22Rv1 (cell line): Measurements from ENCODE around the gene RB1.

Experiments used
- H3K27ac ChIP-seq: fragments of 450-650 bp; 2 replicates; pipeline ENCODE4 v1.5.1; 2017
- CTCF ChIP-seq: fragments of 450-650 bp; IDR thresholded peaks from 2 replicates; pipeline ENCODE4 v1.5.1; 2017; ENCODE audit warnings: mild to moderate bottlenecking
- ZFX ChIP-seq: fragments of 450-650 bp; IDR thresholded peaks from 2 replicates; pipeline ENCODE4 v1.6.1; 2017; ENCODE audit warnings: antibody characterized with exemption, borderline replicate concordance

The RB1 gene

DNA sequence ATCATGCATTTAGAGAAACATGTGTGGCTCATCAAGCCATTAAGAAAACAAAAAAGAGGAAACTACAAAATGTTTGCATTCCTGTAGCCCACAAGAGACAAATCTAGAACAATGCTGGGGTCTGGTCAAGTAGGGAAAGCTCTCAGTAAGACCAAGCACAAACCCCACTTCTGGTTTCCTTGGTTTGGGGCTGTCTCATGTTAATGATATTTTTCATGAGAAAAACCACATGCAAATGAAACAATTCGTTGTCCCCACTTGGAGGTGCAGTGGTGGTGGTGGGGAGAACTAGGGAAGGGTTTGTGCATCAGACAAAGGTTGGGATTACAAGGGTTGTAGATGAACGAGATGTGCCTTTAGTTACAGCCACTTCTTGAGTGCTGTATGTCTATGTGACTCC, 7.0 kb upstream of the RB1 start:
- no peak for TF ChIP-seq CTCF
- no peak for TF ChIP-seq ZFX
- no peak overlapping the region for H3K27ac ChIP-seq

- no peak overlapping the region for H3K27ac ChIP-seq
- TF ChIP-seq CTCF = no peak
- no peak for TF ChIP-seq ZFX
These were observed 6.3 kb upstream of the RB1 start for GRCh38 chr13:48297131-48297786.

GRCh38 chr13:48299591-48299990, 4.0 kb upstream of the RB1 start:
- TF ChIP-seq CTCF = no peak
- TF ChIP-seq ZFX = no peak
- no peak overlapping the region for H3K27ac ChIP-seq

GRCh38 chr13:48302871-48303358, 636 bp upstream of the RB1 start:
- H3K27ac ChIP-seq = peak overlapping the region; percentile 77
- TF ChIP-seq ZFX (no peak), CTCF (no peak)

GRCh38 chr13:48304143-48304876, 759 bp downstream of the RB1 start:
- peak overlapping the region; percentile 77 for H3K27ac ChIP-seq
- TF ChIP-seq CTCF (no peak), ZFX (no peak)

- no peak overlapping the region for H3K27ac ChIP-seq
- TF ChIP-seq CTCF (no peak), ZFX (no peak)
These were observed 7.7 kb downstream of the RB1 start for GRCh38 chr13:48311223-48311622.
